AG08395 (cell line): ENCODE measurements around the gene CEP112.
"Not testable (repeated sequence)": the region's sequence is repeated elsewhere in the genome, so short reads cannot be mapped to it uniquely, and the experiment has no call there.

Experiments used
- DNase-seq: peaks from one replicate; pipeline ENCODE4 v3.0.0; 2012; ENCODE audit warnings: mixed read lengths, low spot score

CEP112 gene

GRCh38 chr17:65681763-65682162 is 510.2 kb downstream of the CEP112 start:
- DNase-seq: not testable (repeated sequence)

GRCh38 chr17:65679165-65679845 is 512.6 kb downstream of the CEP112 start:
- DNase-seq: no peak

GRCh38 chr17:65678546-65678945 is 513.4 kb downstream of the CEP112 start:
- DNase-seq: peak; percentile 20

- peak; percentile 20 for DNase-seq
Measured at GRCh38 chr17:65677932-65678331, 514.0 kb downstream of the CEP112 start.

GRCh38 chr17:65674246-65675045 is 517.5 kb downstream of the CEP112 start:
- DNase-seq: no peak

GRCh38 chr17:65670667-65671371 is 521.1 kb downstream of the CEP112 start:
- DNase-seq: no peak

GRCh38 chr17:65668211-65668610 is 523.7 kb downstream of the CEP112 start:
- DNase-seq: no peak

- no peak for DNase-seq
Measured at GRCh38 chr17:65667656-65668055, 524.3 kb downstream of the CEP112 start.

GRCh38 chr17:65666876-65667321 is 525.0 kb downstream of the CEP112 start:
- DNase-seq: peak; percentile 9

GRCh38 chr17:65665966-65666365 is 526.0 kb downstream of the CEP112 start:
- DNase-seq: no peak

- no peak for DNase-seq
Measured at GRCh38 chr17:65664696-65665095, 527.2 kb downstream of the CEP112 start.

- DNase-seq: no peak
Measured at GRCh38 chr17:65664266-65664665, 527.7 kb downstream of the CEP112 start.

- peak; percentile 69 for DNase-seq
Measured at GRCh38 chr17:65662196-65662595, 529.7 kb downstream of the CEP112 start.

GRCh38 chr17:65660947-65661346 is 531.0 kb downstream of the CEP112 start:
- DNase-seq: peak; percentile 78

GRCh38 chr17:65660078-65660477 is 531.9 kb downstream of the CEP112 start:
- no peak for DNase-seq

GRCh38 chr17:65659512-65659911 is 532.4 kb downstream of the CEP112 start:
- no peak for DNase-seq

- no peak for DNase-seq
Measured at GRCh38 chr17:65657251-65657828, 534.6 kb downstream of the CEP112 start.

GRCh38 chr17:65656390-65657250 is 535.3 kb downstream of the CEP112 start:
- DNase-seq: no peak

- DNase-seq: no peak
Measured at GRCh38 chr17:65655706-65656105, 536.2 kb downstream of the CEP112 start.

- DNase-seq: no peak
Measured at GRCh38 chr17:65644545-65644944, 547.4 kb downstream of the CEP112 start.

GRCh38 chr17:65638221-65638975 is 553.5 kb downstream of the CEP112 start:
- DNase-seq: peak; percentile 6
